Measurements from ENCODE around the gene CRYGA.

CRYGA gene

GRCh38 chr2:208163489-208163888 lies at the start of gene CRYGA:
Gene CRYGA, minus strand, starts transcription at chr2:208163589. Its CDS starts 33 bp downstream, at chr2:208163556.
- DNase-seq (ENCODE audit: low read depth in 1 of 2, low spot score in 1 of 2): no peak
- no peak for TF ChIP-seq JUND (IDR thresholded peaks at IDR 0.05; ENCODE audit: low read depth)
- in situ Hi-C loops (cut with HindIII; ENCODE audit: low pct_unique_long_range_greater_than_20kb, low sequenced_read_pairs): no loop called here

GRCh38 chr2:208210688-208211451 lies 47.5 kb upstream of the CRYGA start:
- no peak for DNase-seq (ENCODE audit: low read depth in 1 of 2, low spot score in 1 of 2)
- in situ Hi-C loops (cut with HindIII; ENCODE audit: low pct_unique_long_range_greater_than_20kb, low sequenced_read_pairs): no loop called here
- TF ChIP-seq JUND (IDR thresholded peaks at IDR 0.05; ENCODE audit: low read depth): no peak

GRCh38 chr2:208208335-208209085 lies 45.1 kb upstream of the CRYGA start:
- TF ChIP-seq JUND (IDR thresholded peaks at IDR 0.05; ENCODE audit: low read depth): no peak
- no peak for DNase-seq (ENCODE audit: low read depth in 1 of 2, low spot score in 1 of 2)
- in situ Hi-C loops (cut with HindIII; ENCODE audit: low pct_unique_long_range_greater_than_20kb, low sequenced_read_pairs): no loop called here

- in situ Hi-C loops (cut with HindIII; ENCODE audit: low pct_unique_long_range_greater_than_20kb, low sequenced_read_pairs): no loop called here
- TF ChIP-seq JUND (IDR thresholded peaks at IDR 0.05; ENCODE audit: low read depth): no peak
- no peak for DNase-seq (ENCODE audit: low read depth in 1 of 2, low spot score in 1 of 2)
Measured at GRCh38 chr2:208207769-208208168, 44.4 kb upstream of the CRYGA start.

GRCh38 chr2:208204166-208204565 lies 40.8 kb upstream of the CRYGA start:
- TF ChIP-seq JUND (IDR thresholded peaks at IDR 0.05; ENCODE audit: low read depth): no peak
- in situ Hi-C loops (cut with HindIII; ENCODE audit: low pct_unique_long_range_greater_than_20kb, low sequenced_read_pairs): no loop called here
- DNase-seq (ENCODE audit: low read depth in 1 of 2, low spot score in 1 of 2): no peak

GRCh38 chr2:208195531-208195930 lies 32.1 kb upstream of the CRYGA start:
- TF ChIP-seq JUND (IDR thresholded peaks at IDR 0.05; ENCODE audit: low read depth): no peak
- in situ Hi-C loops (cut with HindIII; ENCODE audit: low pct_unique_long_range_greater_than_20kb, low sequenced_read_pairs): no loop called here
- no peak for DNase-seq (ENCODE audit: low read depth in 1 of 2, low spot score in 1 of 2)

GRCh38 chr2:208192611-208193236 lies 29.3 kb upstream of the CRYGA start:
- in situ Hi-C loops (cut with HindIII; ENCODE audit: low pct_unique_long_range_greater_than_20kb, low sequenced_read_pairs): no loop called here
- no peak for TF ChIP-seq JUND (IDR thresholded peaks at IDR 0.05; ENCODE audit: low read depth)
- no peak for DNase-seq (ENCODE audit: low read depth in 1 of 2, low spot score in 1 of 2)

- in situ Hi-C loops (cut with HindIII; ENCODE audit: low pct_unique_long_range_greater_than_20kb, low sequenced_read_pairs): no loop called here
Measured at GRCh38 chr2:208189810-208190503, 26.6 kb upstream of the CRYGA start, which contains the start of gene C2orf80. Gene C2orf80, minus strand, starts transcription at chr2:208190030. Its CDS starts 3,044 bp downstream, at chr2:208186986.

GRCh38 chr2:208189069-208189809 lies 25.9 kb upstream of the CRYGA start:
- in situ Hi-C loops (cut with HindIII; ENCODE audit: low pct_unique_long_range_greater_than_20kb, low sequenced_read_pairs): no loop called here
- no peak for TF ChIP-seq JUND (IDR thresholded peaks at IDR 0.05; ENCODE audit: low read depth)
- DNase-seq (ENCODE audit: low read depth in 1 of 2, low spot score in 1 of 2): no peak

More at GRCh38 chr2:208189810-208190503, 26.6 kb upstream of the CRYGA start, which contains the start of gene C2orf80:
- no peak for DNase-seq (ENCODE audit: low read depth in 1 of 2, low spot score in 1 of 2)
- TF ChIP-seq JUND (IDR thresholded peaks at IDR 0.05; ENCODE audit: low read depth): no peak

GRCh38 chr2:208186893-208187292 lies 23.5 kb upstream of the CRYGA start:
- in situ Hi-C loops (cut with HindIII; ENCODE audit: low pct_unique_long_range_greater_than_20kb, low sequenced_read_pairs): no loop called here
- no peak for TF ChIP-seq JUND (IDR thresholded peaks at IDR 0.05; ENCODE audit: low read depth)
- no peak for DNase-seq (ENCODE audit: low read depth in 1 of 2, low spot score in 1 of 2)

- no peak for DNase-seq (ENCODE audit: low read depth in 1 of 2, low spot score in 1 of 2)
- in situ Hi-C loops (cut with HindIII; ENCODE audit: low pct_unique_long_range_greater_than_20kb, low sequenced_read_pairs): no loop called here
- TF ChIP-seq JUND (IDR thresholded peaks at IDR 0.05; ENCODE audit: low read depth): no peak
Measured at GRCh38 chr2:208186465-208186864, 23.1 kb upstream of the CRYGA start.

Measured in T47D (cell line).